SKM-1 treated with dmso at 0.1 percent for 144 hours (cell line): ENCODE results near the gene LDLRAD3.
"Not testable (repeated sequence)": the region's sequence is repeated elsewhere in the genome, so short reads cannot be mapped to it uniquely, and the experiment has no call there.

Source experiments
- DNase-seq: peaks from one replicate; lab custom pipeline; 2025; ENCODE audit not compliant: unreplicated experiment; lab: John Stamatoyannopoulos, UW

The LDLRAD3 gene

GRCh38 chr11:35986947-35987346 is 43.1 kb downstream of the LDLRAD3 start:
- DNase-seq = no peak

GRCh38 chr11:35990170-35990569 is 46.3 kb downstream of the LDLRAD3 start:
- DNase-seq = no peak

GRCh38 chr11:35990816-35991215 is 47.0 kb downstream of the LDLRAD3 start:
- DNase-seq = no peak

- peak; percentile 59 for DNase-seq
Observed at GRCh38 chr11:35992548-35992947, 48.7 kb downstream of the LDLRAD3 start.

GRCh38 chr11:35994421-35994820 is 50.6 kb downstream of the LDLRAD3 start:
- no peak for DNase-seq

- DNase-seq = no peak
Observed at GRCh38 chr11:35995681-35996271, 51.9 kb downstream of the LDLRAD3 start.

GRCh38 chr11:35997902-35998520 is 54.1 kb downstream of the LDLRAD3 start:
- DNase-seq = no peak

GRCh38 chr11:35998634-35999033 is 54.8 kb downstream of the LDLRAD3 start:
- no peak for DNase-seq

GRCh38 chr11:36000616-36001190 is 56.8 kb downstream of the LDLRAD3 start:
- no peak for DNase-seq

GRCh38 chr11:36002196-36002595 is 58.3 kb downstream of the LDLRAD3 start:
- no peak for DNase-seq

GRCh38 chr11:36002796-36003195 is 58.9 kb downstream of the LDLRAD3 start:
- no peak for DNase-seq

- no peak for DNase-seq
Observed at GRCh38 chr11:36006556-36006955, 62.7 kb downstream of the LDLRAD3 start.

- DNase-seq = no peak
Observed at GRCh38 chr11:36007127-36007655, 63.3 kb downstream of the LDLRAD3 start.

GRCh38 chr11:36008584-36008983 is 64.7 kb downstream of the LDLRAD3 start:
- no peak for DNase-seq

GRCh38 chr11:36009473-36009872 is 65.6 kb downstream of the LDLRAD3 start:
- DNase-seq = no peak

- no peak for DNase-seq
Observed at GRCh38 chr11:36010010-36010740, 66.3 kb downstream of the LDLRAD3 start.

- no peak for DNase-seq
Observed at GRCh38 chr11:36011574-36011973, 67.7 kb downstream of the LDLRAD3 start.

- no peak for DNase-seq
Observed at GRCh38 chr11:36012455-36012854, 68.6 kb downstream of the LDLRAD3 start.

- DNase-seq = no peak
Observed at GRCh38 chr11:36012979-36013378, 69.1 kb downstream of the LDLRAD3 start.

GRCh38 chr11:36013446-36013845 is 69.6 kb downstream of the LDLRAD3 start:
- DNase-seq = not testable (repeated sequence)

GRCh38 chr11:36013950-36014897 is 70.4 kb downstream of the LDLRAD3 start:
- peak; percentile 52 for DNase-seq
